H1 (cell line): ENCODE data around the gene LRRC37A. TPM values are rescaled to one million over a fixed set of nuclear protein-coding genes. Genes with fewer than 3 reads are reported as not detected.
"Not testable (repeated sequence)": the region's sequence is repeated elsewhere in the genome, so short reads cannot be mapped to it uniquely, and the experiment has no call there.

Experiments
- CTCF ChIA-PET: fragments of 300-600 bp; sonication (Branson Sonifier 250); formaldehyde crosslinking; loops from one replicate; lab custom pipeline; 2021; ENCODE audit not compliant: partially characterized antibody; lab: Charles Lee
- POLR2A ChIA-PET: fragments of 300-600 bp; sonication (Branson Sonifier 250); formaldehyde crosslinking; loops from one replicate; lab custom pipeline; 2021; ENCODE audit warnings: inconsistent platforms; ENCODE audit not compliant: partially characterized antibody; lab: Charles Lee
- DNase-seq, 2 experiments: peaks; one replicate each; pipeline versions ENCODE4 v3.0.0 to v3.0.0-alpha.2; 2010 to 2022; ENCODE audit warnings: low spot score in 2 of 2, low read depth in 1 of 2, mixed read lengths in 1 of 2
- FAIRE-seq: peaks from 2 replicates; lab custom pipeline; 2011; peaks lifted over from hg19 to GRCh38; lab: Jason Lieb, UNC
- H2AFZ ChIP-seq: 2 replicates; pipeline ENCODE4 v1.8.1; 2012; ENCODE audit warnings: low read length, inconsistent platforms
- H2AK5ac ChIP-seq: 2 replicates; pipeline ENCODE4 v1.6.1; 2013; ENCODE audit warnings: low read depth, low read length
- H2BK120ac ChIP-seq: replicated peaks from 2 replicates; pipeline ENCODE3; 2013; ENCODE audit warnings: low read depth, low read length, inconsistent platforms
- H2BK12ac ChIP-seq: 2 replicates; pipeline ENCODE4 v1.6.1; 2013; ENCODE audit warnings: low read depth, low read length
- H2BK15ac ChIP-seq: 2 replicates; pipeline ENCODE4 v1.6.1; 2013; ENCODE audit warnings: low read length
- H2BK20ac ChIP-seq: 2 replicates; pipeline ENCODE4 v1.6.1; 2013; ENCODE audit warnings: low read length
- H2BK5ac ChIP-seq: 2 replicates; pipeline ENCODE4 v1.6.1; 2013; ENCODE audit warnings: low read depth, low read length
- H3K14ac ChIP-seq: 2 replicates; pipeline ENCODE4 v1.6.1; 2013; ENCODE audit warnings: inconsistent platforms; ENCODE audit not compliant: insufficient read length
- H3K18ac ChIP-seq: 2 replicates; pipeline ENCODE4 v1.6.1; 2013; ENCODE audit warnings: low read length; ENCODE audit errors: extremely low read depth
- H3K23ac ChIP-seq: 2 replicates; pipeline ENCODE4 v1.6.1; 2013; ENCODE audit warnings: inconsistent platforms; ENCODE audit not compliant: insufficient read length
- H3K23me2 ChIP-seq: 2 replicates; pipeline ENCODE4 v1.6.1; 2013; ENCODE audit warnings: low read depth, low read length
- H3K27ac ChIP-seq: 2 replicates; pipeline ENCODE4 v1.6.1; 2011; ENCODE audit warnings: low read depth, low read length, inconsistent platforms
- H3K27me3 ChIP-seq, 4 experiments: replicated peaks in 1 of 4; 1 replicate in 1 of 4; 2 replicates in 3 of 4; pipeline versions ENCODE4 v1.6.1 to v1.8.1; 2011 to 2013; ENCODE audit warnings: low read length in 3 of 4, mild to moderate bottlenecking in 3 of 4, inconsistent platforms in 2 of 4, mixed read lengths in 2 of 4, moderate library complexity in 1 of 4; ENCODE audit not compliant: control insufficient read depth in 3 of 4, insufficient read depth in 3 of 4; ENCODE audit errors: extremely low read depth in 1 of 4
- H3K36me3 ChIP-seq, 4 experiments: 2 replicates each; pipeline versions ENCODE4 v1.6.1 to v1.8.1; 2011 to 2013; ENCODE audit warnings: mild to moderate bottlenecking in 4 of 4, low read length in 3 of 4, moderate library complexity in 2 of 4, control low read depth in 1 of 4, inconsistent platforms in 1 of 4; ENCODE audit not compliant: insufficient read depth in 4 of 4, control insufficient read depth in 2 of 4
- H3K4ac ChIP-seq: replicated peaks from 2 replicates; pipeline ENCODE3; 2013; ENCODE audit warnings: low read length, low read depth, mixed read lengths, inconsistent platforms; ENCODE audit not compliant: insufficient read length
- H3K4me1 ChIP-seq, 4 experiments: replicated peaks in 1 of 4; 1 replicate in 1 of 4; 2 replicates in 3 of 4; pipeline versions ENCODE4 v1.6.1 to v1.8.1; 2011 to 2013; ENCODE audit warnings: low read length in 3 of 4, inconsistent platforms in 2 of 4, mixed read lengths in 1 of 4; ENCODE audit not compliant: insufficient read depth in 4 of 4, control insufficient read depth in 3 of 4
- H3K4me2 ChIP-seq, 2 experiments: 2 replicates each; pipeline versions ENCODE4 v1.6.1 to v1.8.1; 2011 to 2013; ENCODE audit warnings: low read depth in 2 of 2, low read length in 2 of 2, control low read depth in 1 of 2, inconsistent platforms in 1 of 2, mild to moderate bottlenecking in 1 of 2; ENCODE audit not compliant: insufficient read depth in 1 of 2
- H3K4me3 ChIP-seq, 4 experiments: fragments of 200-600, 300-600 bp in 1 of 4; sonication (generic), shearing (Covaris generic), sonication (Bioruptor Twin) in 1 of 4; 2 replicates each; pipeline versions ENCODE4 v1.5.1 to v1.8.1; 2011 to 2016; ENCODE audit warnings: low read length in 4 of 4, low read depth in 3 of 4, control low read depth in 2 of 4, inconsistent platforms in 2 of 4, mild to moderate bottlenecking in 2 of 4, mixed read lengths in 1 of 4, moderate library complexity in 1 of 4; ENCODE audit not compliant: insufficient read depth in 2 of 4; ENCODE audit errors: extremely low read depth in 1 of 4
- H3K56ac ChIP-seq: replicated peaks from 2 replicates; pipeline ENCODE3; 2013; ENCODE audit warnings: low read depth, mild to moderate bottlenecking, mixed read lengths, low read length, inconsistent platforms; ENCODE audit not compliant: insufficient read length
- H3K79me1 ChIP-seq: 2 replicates; pipeline ENCODE4 v1.6.1; 2013; ENCODE audit warnings: low read depth, low read length, control low read depth
- H3K79me2 ChIP-seq, 2 experiments: 2 replicates each; pipeline versions ENCODE4 v1.6.1 to v1.8.1; 2012 to 2013; ENCODE audit warnings: low read length in 2 of 2, mild to moderate bottlenecking in 2 of 2, inconsistent platforms in 1 of 2; ENCODE audit not compliant: insufficient read depth in 2 of 2, control insufficient read depth in 1 of 2
- H3K9ac ChIP-seq, 4 experiments: replicated peaks in 1 of 4; 1 replicate in 1 of 4; 2 replicates in 3 of 4; pipeline versions ENCODE4 v1.6.1 to v1.8.1; 2011 to 2013; ENCODE audit warnings: low read depth in 3 of 4, low read length in 3 of 4, control low read depth in 2 of 4, mild to moderate bottlenecking in 2 of 4, moderate library complexity in 2 of 4, inconsistent platforms in 1 of 4; ENCODE audit errors: extremely low read depth in 1 of 4
- H3K9me3 ChIP-seq, 2 experiments: 2 replicates each; pipeline versions ENCODE4 v1.6.1 to v1.8.1; 2012 to 2013; ENCODE audit warnings: mild to moderate bottlenecking in 2 of 2, moderate library complexity in 2 of 2, control low read depth in 1 of 2, inconsistent platforms in 1 of 2, low read depth in 1 of 2, low read length in 1 of 2, mixed read lengths in 1 of 2; ENCODE audit not compliant: insufficient read depth in 2 of 2
- H4K20me1 ChIP-seq, 2 experiments: replicated peaks in 1 of 2; 2 replicates each; pipeline versions ENCODE3 to v1.8.1; 2011 to 2013; ENCODE audit warnings: inconsistent platforms in 2 of 2, low read length in 2 of 2, mild to moderate bottlenecking in 1 of 2; ENCODE audit not compliant: insufficient read depth in 2 of 2, control insufficient read depth in 1 of 2
- H4K5ac ChIP-seq: 2 replicates; pipeline ENCODE4 v1.6.1; 2013; ENCODE audit warnings: low read length, low read depth, mixed read lengths, inconsistent platforms; ENCODE audit not compliant: insufficient read length
- H4K8ac ChIP-seq: 2 replicates; pipeline ENCODE4 v1.8.0; 2013; ENCODE audit warnings: mild to moderate bottlenecking, moderate library complexity, low read length, inconsistent platforms; ENCODE audit not compliant: insufficient read depth; ENCODE audit errors: extremely low read depth
- H4K91ac ChIP-seq: replicated peaks from 2 replicates; pipeline ENCODE3; 2013; ENCODE audit warnings: low read length, mixed read lengths, inconsistent platforms; ENCODE audit not compliant: insufficient read length
- WGBS, 2 experiments: shearing (Covaris generic) in 1 of 2; methylation state at CpG; one replicate each; pipeline versions ENCODE4 v1.1.6 to v1.1.7; 2013 to 2015; ENCODE audit warnings: low lambda C conversion rate in 2 of 2, mixed read lengths in 2 of 2, inconsistent platforms in 1 of 2, low coverage in 1 of 2, missing lambda C conversion rate in 1 of 2; ENCODE audit not compliant: insufficient replicate concordance in 2 of 2, insufficient coverage in 1 of 2, insufficient read length in 1 of 2; ENCODE audit errors: extremely low coverage in 1 of 2, missing lambda C conversion rate in 1 of 2; 5-methylcytosine and 5-hydroxymethylcytosine counted together
- polyA plus RNA-seq, 7 experiments: library from polyadenylated mRNA; depleted of rRNA in 3 of 7; stranded (reverse) in 5 of 7; unstranded in 2 of 7; fragments of >200 nt in 5 of 7; fragments of 200-250 nt in 2 of 7; gene quantifications; 1 replicate in 5 of 7; 2 replicates in 1 of 7; 4 replicates in 1 of 7; pipeline versions ENCODE4 v1.2.1 to v1.2.3, GENCODE V29; 2011 to 2013; ENCODE audit warnings: missing spikeins in 2 of 7, mixed read lengths in 2 of 7
- total RNA-seq: library from RNA; stranded (reverse); fragmentation: NEBNext Ultra II Directional; extraction: Animal tissue kit (Norgen Biotek cat#: 25700); gene quantifications from 2 replicates; pipeline ENCODE4 v1.2.1, GENCODE V29; 2021

Gene LRRC37A
- total and polyA plus RNA-seq, 2 of the 8 experiments (the other 6 are each of a cell fraction or from before 2014, with no cell fraction given) = 1.4 to 2.9 TPM

DNA sequence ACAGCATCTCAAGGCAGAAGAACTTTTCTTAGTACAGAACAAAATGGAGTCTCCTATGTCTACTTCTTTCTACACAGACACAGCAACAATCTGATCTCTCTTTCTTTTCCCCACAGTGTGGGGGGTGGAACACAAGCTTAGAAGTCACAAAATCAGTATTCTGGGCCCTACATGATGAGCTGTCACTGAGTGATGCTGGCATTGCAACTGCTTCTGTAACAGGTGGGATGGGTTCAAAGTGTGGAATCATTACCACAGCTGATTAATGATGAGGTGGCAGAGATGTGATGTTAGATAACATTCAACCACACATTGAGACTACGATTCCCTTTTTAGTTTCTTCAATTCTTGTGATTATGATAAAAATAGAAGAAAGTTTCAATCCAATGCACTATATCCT is 10.5 kb upstream of the LRRC37A start:
- POLR2A ChIA-PET, H3K4me1 ChIP-seq, H4K8ac ChIP-seq, H3K4ac ChIP-seq, H3K14ac ChIP-seq, H2BK12ac ChIP-seq, H3K27me3 ChIP-seq, H3K56ac ChIP-seq, H4K5ac ChIP-seq, H3K79me1 ChIP-seq, H2AK5ac ChIP-seq, H3K36me3 ChIP-seq, H2AFZ ChIP-seq, H2BK15ac ChIP-seq, H3K4me3 ChIP-seq, H3K4me2 ChIP-seq, H3K23me2 ChIP-seq, H4K20me1 ChIP-seq, H2BK120ac ChIP-seq, DNase-seq, H3K23ac ChIP-seq, H2BK20ac ChIP-seq, CTCF ChIA-PET, H3K27ac ChIP-seq, FAIRE-seq, H2BK5ac ChIP-seq, H4K91ac ChIP-seq, H3K9ac ChIP-seq, H3K9me3 ChIP-seq, H3K18ac ChIP-seq: not testable (repeated sequence)
- WGBS, 2 experiments = 94% methylated on average over 1 of the region's 1 CpG; no CpG with 5 or more reads in 1 of the 2 experiments
- H3K79me2 ChIP-seq = peaks cover 0 to 12% of the 10 kb centered on the region in 2 experiments; a peak in 2 of 4 replicates

- H3K27me3 ChIP-seq, POLR2A ChIA-PET, H3K9me3 ChIP-seq, H3K23me2 ChIP-seq, H3K56ac ChIP-seq, H3K79me1 ChIP-seq, DNase-seq, H4K91ac ChIP-seq, H2AFZ ChIP-seq, H3K4ac ChIP-seq, H2BK15ac ChIP-seq, FAIRE-seq, H3K9ac ChIP-seq, H4K8ac ChIP-seq, H2BK20ac ChIP-seq, H3K14ac ChIP-seq, H3K36me3 ChIP-seq, H2BK5ac ChIP-seq, H3K27ac ChIP-seq, H3K18ac ChIP-seq, H3K4me3 ChIP-seq, H4K5ac ChIP-seq, H3K4me2 ChIP-seq, H3K23ac ChIP-seq, H4K20me1 ChIP-seq, H2AK5ac ChIP-seq, H2BK120ac ChIP-seq, H2BK12ac ChIP-seq, H3K4me1 ChIP-seq: not testable (repeated sequence)
- WGBS, 2 experiments = 82% methylated on average over 2 of the region's 2 CpGs; no CpG with 5 or more reads in 1 of the 2 experiments
- peaks cover 0 to 12% of the 10 kb centered on the region in 2 experiments; a peak in 2 of 4 replicates for H3K79me2 ChIP-seq
- CTCF ChIA-PET = interaction anchor here (2.4 to 3.1 kb wide), 4 partner anchors 13 to 85 kb away, joined by 9 to 30 read pairs (median 14); no protein-coding TSS in a partner anchor
Measured at GRCh38 chr17:46285500-46285899, 9.4 kb upstream of the LRRC37A start.
